DMS 273 (cell line): ENCODE measurements around the gene EWSR1.
A peak's percentile ranks its signal among the peaks of the same experiment; 100 is the strongest.

ENCODE experiments used
- DNase-seq: peaks from one replicate; lab custom pipeline; 2025; ENCODE audit not compliant: unreplicated experiment; lab: John Stamatoyannopoulos, UW

EWSR1 gene

GRCh38 chr22:29268511-29269229, 602 bp downstream of the EWSR1 start:
- peak; percentile 64 for DNase-seq

DNA sequence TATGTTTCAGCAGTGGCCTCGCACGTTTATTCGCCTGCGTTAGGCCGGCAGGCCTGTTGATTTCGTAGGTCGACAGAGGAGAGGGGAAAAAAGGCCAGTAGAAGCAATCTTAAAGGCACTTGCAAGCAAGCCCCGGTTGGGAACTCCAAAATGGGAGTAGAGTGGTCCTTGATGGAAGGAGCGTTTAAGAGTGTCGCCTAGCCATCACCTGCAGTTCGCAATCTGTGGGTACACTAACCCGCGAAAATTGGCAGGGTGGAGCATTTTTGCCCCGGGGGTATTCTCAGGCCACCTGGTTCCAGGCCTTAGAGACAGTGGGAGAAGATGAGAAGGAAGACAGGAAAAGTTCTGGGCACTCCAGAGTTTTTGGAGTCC, 1.1 kb downstream of the EWSR1 start:
- peak; percentile 53 for DNase-seq

GRCh38 chr22:29269731-29270474, 1.8 kb downstream of the EWSR1 start:
- no peak for DNase-seq

DNA sequence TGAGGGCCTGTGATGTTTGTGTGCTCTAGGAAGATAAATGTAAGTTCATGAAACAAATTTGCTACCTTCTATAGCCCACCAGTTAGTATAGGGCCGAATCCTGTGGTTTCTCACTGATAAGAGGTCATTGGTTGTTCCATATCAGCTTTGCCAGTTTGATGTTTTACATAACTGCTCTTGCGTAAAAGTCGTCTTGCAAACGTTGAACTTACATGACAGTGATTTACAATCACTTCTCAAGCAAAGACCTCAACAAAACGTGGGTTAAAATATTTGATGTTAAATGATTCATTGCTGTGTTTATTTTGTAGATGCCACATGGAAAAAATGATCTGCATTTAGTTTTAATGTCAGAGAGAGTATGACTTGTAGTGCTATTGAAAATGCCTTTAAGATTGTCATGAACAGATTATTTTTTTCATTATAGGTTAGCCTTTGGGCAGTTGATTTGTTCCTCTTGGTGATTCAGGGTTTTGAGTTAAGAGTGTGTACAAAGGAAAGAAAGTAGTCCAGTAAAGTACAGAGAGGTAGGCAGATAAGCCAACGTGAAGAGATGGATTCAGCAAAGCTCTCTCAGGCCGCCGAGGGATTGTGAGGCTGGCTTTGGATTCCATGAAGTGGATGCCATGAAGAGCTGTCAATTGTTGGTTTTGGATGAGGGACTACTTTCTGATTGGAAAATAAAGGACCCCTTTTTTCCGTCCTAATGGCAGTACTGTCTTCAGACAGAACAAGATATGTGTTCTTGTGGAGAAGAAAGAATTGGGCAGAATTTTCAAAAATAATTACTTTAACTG, 2.6 kb downstream of the EWSR1 start:
- DNase-seq = no peak

DNA sequence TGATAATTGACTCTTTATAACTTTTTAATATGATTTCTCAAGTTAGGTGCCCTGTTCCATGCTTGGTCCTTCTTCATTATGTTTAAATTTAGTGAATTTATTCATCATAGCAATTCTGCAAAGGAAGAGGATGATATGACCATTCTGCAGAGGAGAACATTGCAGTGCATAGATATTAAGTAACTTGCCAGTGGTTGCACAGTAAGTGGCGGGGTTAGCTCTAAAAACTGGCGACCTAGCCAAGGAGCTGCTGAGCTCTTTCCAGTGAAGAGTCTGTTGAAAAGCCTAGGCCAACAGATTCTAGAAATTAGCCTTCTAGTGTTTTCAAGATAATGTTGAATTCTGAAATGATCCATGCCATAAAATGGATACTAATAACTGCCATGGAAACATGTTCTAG, 4.6 kb downstream of the EWSR1 start:
- DNase-seq = no peak

DNA sequence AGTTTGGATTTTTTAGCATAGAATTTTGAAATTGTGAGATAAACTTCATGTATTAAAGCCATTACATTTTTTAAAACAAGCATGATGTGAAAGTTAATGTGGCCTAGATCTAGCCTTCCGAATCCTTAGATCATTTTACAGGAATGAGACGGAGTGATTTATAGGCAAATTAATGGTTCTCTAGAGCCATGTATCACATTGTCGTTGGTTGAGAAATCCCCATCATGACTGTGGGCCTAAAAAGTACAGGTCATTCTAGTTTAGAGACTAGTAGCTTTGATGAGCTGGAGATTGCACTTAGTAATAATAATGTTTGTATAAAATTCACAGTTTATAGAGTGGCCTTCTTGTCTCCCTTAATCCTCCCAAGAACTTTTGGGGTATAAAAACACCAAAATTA, 7.1 kb downstream of the EWSR1 start:
- DNase-seq = no peak

GRCh38 chr22:29275819-29276565, 7.9 kb downstream of the EWSR1 start:
- no peak for DNase-seq

DNA sequence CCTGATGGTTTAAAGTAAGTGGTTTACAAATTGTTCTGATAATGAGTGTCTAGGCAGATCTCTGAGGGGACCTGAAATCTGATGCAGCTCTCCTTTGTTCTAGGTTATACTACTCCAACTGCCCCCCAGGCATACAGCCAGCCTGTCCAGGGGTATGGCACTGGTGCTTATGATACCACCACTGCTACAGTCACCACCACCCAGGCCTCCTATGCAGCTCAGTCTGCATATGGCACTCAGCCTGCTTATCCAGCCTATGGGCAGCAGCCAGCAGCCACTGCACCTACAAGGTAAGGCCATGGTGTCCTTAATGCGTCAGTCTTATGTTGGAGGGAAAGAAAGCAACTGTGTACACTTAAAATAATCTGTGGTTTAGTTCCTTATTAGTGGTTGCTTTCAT, 9.9 kb downstream of the EWSR1 start:
- no peak for DNase-seq

- DNase-seq = no peak
These were observed 16.1 kb downstream of the EWSR1 start for GRCh38 chr22:29284196-29284595.

DNA sequence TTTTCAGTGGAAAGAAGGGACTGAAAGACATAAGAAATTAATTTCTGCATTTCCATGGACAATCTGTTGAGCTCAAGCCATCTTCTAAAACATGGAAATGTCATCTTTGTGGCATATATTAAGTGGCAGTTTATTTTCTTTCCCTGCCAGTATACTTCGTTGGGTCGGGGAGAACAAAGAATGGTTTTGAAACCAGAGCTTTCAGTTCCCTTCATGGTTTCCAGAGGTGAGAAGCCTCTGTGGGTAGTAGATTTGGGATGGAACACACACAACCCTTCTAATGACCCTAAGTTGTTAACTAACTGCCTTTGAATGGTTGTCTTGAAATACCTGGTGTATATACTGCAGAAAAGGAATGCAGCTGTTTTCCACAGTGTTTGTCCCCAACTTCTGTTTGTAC, 20.8 kb downstream of the EWSR1 start:
- no peak for DNase-seq

- no peak for DNase-seq
These were observed 22.0 kb downstream of the EWSR1 start for GRCh38 chr22:29290061-29290460.

GRCh38 chr22:29291215-29291614, 23.1 kb downstream of the EWSR1 start:
- DNase-seq = peak; percentile 6

DNA sequence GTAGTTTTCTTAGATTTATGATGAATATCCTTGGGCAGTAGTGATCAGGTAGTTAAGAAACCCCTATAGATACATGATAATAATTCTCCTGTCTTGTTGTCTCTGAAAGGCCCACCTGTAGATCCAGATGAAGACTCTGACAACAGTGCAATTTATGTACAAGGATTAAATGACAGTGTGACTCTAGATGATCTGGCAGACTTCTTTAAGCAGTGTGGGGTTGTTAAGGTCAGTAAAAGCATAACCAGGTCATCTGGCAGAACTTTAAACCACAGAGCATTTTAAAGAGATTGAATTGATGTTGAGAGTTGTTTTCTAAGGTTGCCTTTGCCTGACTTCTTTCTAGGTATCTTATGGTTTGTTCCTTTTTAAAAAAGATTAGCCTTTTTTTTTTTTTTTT, 24.3 kb downstream of the EWSR1 start:
- no peak for DNase-seq

- no peak for DNase-seq
These were observed 30.6 kb downstream of the EWSR1 start for GRCh38 chr22:29298641-29299040.

- DNase-seq = no peak
These were observed 31.2 kb downstream of the EWSR1 start for GRCh38 chr22:29299136-29299900.

DNA sequence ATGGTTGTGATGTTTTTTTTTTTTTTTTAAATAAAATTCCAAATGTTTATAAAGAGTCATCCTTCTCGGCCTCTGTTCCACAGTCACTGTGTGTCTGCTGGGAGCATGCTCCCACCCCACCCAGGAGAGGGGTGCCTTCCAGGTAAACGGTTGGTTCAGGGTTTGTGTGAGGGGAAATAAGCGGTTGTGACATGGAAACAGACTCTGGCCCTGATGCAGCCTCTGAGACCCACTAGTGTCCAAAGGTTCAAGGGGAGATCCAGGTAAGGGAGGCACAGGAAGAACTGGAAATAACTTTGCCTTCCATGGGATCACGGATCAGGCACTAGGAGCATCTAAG, 32.4 kb downstream of the EWSR1 start:
- DNase-seq = no peak

- DNase-seq = peak; percentile 43
These were observed 32.9 kb downstream of the EWSR1 start for GRCh38 chr22:29300807-29301601.

DNA sequence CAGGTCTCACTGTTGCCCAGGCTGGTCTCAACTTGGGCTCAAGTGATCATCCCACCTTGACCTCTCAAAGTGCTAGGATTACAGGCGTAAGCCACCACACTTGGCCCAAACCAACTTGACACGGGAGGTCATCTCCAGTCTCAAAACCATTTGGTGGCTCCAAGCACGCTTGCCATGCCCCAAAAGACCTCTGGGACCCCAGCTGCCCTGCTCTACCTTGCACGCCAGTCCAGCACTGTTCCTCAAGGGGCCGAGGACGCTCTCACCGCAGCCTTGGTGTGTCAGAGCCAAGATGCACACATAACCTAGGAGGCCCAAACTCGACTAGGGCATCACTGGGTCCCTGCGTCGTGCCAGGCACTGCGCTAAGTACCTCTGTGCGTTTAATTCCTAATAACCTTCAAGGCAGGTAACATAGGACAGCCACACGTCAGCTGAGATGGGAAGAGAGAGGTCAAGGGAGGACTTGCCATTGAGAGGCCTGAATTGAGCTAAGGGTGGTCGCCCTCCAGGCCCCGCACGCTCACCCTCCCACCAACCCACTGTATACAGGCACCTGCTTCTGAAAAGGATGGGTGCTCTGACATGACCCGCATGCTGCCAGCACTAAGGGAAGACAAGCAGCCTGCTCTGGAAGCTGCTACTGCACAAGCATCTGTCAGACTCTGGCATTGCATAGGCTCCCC, 33.8 kb downstream of the EWSR1 start:
- DNase-seq = peak; percentile 75

DNA sequence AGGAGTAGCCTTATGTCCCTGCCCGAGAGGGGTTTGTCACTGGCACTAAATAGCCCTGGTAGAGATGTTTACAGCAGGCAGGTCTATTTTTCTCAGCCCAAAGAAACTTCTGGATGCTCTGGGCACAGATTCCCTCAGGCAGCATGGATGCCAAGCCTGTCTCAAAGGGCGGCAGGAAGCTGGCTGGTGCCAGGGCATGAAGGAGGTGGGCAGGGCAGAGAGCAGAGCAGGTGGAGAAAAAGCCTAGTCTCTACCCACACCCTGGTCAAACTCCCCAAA, 34.3 kb downstream of the EWSR1 start:
- no peak for DNase-seq
